OCI-LY1 (cell line): ENCODE data around the gene CAPN10.

Experiments
- EZH2 ChIP-seq: fragments of 200-600 bp; sonication (generic), shearing (Covaris generic); IDR thresholded peaks from 2 replicates; pipeline ENCODE4 v1.8.0; 2017; ENCODE audit warnings: borderline replicate concordance, mixed run types, mild to moderate bottlenecking, antibody characterized with exemption, low read length, moderate library complexity, mixed read lengths
- TF ChIP-seq, protein P1 (sequence below): fragments of 200-600 bp; sonication (generic), shearing (Covaris generic); IDR thresholded peaks from 2 replicates; pipeline ENCODE4 v1.5.1; 2017; ENCODE audit warnings: mild to moderate bottlenecking, antibody characterized with exemption, low read length, moderate library complexity, mixed read lengths

DNA sequence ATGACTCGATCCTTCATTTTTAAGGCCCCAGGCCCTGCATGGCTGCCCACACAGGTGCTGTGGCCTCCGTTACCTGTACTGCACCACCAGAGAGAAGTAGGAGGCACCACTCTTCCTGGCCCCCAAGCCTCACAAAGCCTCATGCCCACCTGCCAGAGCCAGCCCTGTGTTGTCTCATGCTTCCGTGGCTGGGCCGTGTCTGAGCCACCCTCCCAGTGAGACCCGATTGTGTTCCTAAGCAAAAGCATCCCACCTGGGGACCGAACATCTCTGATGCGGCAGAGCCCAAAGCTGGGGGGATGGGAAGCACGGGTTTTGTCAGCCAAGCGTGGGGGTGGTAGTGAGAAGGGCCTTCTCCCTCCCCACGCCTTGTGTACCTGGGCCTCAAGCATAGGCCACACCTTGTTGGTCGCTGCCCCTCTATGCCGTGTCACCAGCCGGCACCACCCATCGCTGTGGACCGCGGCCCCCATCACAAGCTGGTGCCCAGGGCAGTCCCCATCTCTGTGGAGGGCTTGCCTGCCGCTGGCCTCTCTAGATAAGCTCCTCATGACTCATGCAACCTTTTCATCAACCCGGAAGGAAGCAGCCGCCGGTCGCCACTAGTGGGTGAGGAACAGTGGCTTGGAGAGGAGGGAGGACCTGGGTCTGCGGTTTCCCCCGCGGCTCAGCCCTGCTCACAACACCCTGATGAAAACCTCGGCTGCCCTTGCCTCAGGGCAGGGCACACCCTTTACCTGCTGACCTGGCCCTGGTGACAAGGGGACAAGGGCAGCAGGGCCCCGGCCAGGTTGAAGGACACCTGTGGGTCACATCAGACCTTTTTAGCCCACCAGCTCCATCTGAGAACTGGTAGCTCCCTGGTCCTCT, 21.0 kb upstream of the CAPN10 start:
- TF ChIP-seq, protein P1, sequence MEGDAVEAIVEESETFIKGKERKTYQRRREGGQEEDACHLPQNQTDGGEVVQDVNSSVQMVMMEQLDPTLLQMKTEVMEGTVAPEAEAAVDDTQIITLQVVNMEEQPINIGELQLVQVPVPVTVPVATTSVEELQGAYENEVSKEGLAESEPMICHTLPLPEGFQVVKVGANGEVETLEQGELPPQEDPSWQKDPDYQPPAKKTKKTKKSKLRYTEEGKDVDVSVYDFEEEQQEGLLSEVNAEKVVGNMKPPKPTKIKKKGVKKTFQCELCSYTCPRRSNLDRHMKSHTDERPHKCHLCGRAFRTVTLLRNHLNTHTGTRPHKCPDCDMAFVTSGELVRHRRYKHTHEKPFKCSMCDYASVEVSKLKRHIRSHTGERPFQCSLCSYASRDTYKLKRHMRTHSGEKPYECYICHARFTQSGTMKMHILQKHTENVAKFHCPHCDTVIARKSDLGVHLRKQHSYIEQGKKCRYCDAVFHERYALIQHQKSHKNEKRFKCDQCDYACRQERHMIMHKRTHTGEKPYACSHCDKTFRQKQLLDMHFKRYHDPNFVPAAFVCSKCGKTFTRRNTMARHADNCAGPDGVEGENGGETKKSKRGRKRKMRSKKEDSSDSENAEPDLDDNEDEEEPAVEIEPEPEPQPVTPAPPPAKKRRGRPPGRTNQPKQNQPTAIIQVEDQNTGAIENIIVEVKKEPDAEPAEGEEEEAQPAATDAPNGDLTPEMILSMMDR = no peak
- no peak for TF ChIP-seq EZH2
